Gastrocnemius medialis (tissue), 4 donors: Measurements from ENCODE around the gene TMEM209.

Experiments used
- CTCF ChIP-seq, 5 experiments: fragments of 450-650 bp in 3 of 5; fragments of 200-600 bp in 2 of 5; sonication (generic) in 2 of 5; IDR thresholded peaks in 4 of 5; conservative IDR thresholded peaks in 1 of 5; 1 replicate in 4 of 5; 2 replicates in 1 of 5; pipeline ENCODE4 v1.5.1; 2016 to 2019; ENCODE audit warnings: antibody characterized with exemption in 5 of 5, mild to moderate bottlenecking in 3 of 5, moderate library complexity in 3 of 5
- POLR2A ChIP-seq, 2 donors: fragments of 450-650 bp; IDR thresholded peaks; one replicate each; pipeline ENCODE4 v1.6.1; 2017; ENCODE audit warnings: antibody characterized with exemption in 2 of 2, mild to moderate bottlenecking in 2 of 2, moderate library complexity in 2 of 2

GRCh38 chr7:130240240-130240639 lies 35.0 kb upstream of the TMEM209 start:
- TF ChIP-seq POLR2A (IDR thresholded peaks at IDR 0.05) (no peak), CTCF (IDR thresholded peaks at IDR 0.05 in 4 of 5, conservative IDR thresholded peaks at IDR 0.05 in 1 of 5) (no peak)
